Renal cortex interstitium (tissue), 11 donors: ENCODE data around the gene ANO2. TPM values are rescaled to one million over a fixed set of nuclear protein-coding genes. Genes with fewer than 3 reads are reported as not detected.
"Not testable (repeated sequence)": the region's sequence is repeated elsewhere in the genome, so short reads cannot be mapped to it uniquely, and the experiment has no call there.

Experiments used
- DNase-seq, 11 donors: peaks; one replicate each; pipeline ENCODE4 v3.0.0-alpha.2; 2013; ENCODE audit warnings: low read depth in 9 of 11, low spot score in 4 of 11; ENCODE audit errors: extremely low read depth in 1 of 11
- polyA plus RNA-seq, 3 donors: library from polyadenylated mRNA; unstranded; fragments of 120-200 nt; gene quantifications; one replicate each; pipeline ENCODE4 v1.2.1, GENCODE V29; 2013; ENCODE audit not compliant: insufficient read length in 3 of 3

Gene ANO2
- polyA plus RNA-seq, 3 donors = 3.1 to 5.6 (median 5.2) TPM

DNA sequence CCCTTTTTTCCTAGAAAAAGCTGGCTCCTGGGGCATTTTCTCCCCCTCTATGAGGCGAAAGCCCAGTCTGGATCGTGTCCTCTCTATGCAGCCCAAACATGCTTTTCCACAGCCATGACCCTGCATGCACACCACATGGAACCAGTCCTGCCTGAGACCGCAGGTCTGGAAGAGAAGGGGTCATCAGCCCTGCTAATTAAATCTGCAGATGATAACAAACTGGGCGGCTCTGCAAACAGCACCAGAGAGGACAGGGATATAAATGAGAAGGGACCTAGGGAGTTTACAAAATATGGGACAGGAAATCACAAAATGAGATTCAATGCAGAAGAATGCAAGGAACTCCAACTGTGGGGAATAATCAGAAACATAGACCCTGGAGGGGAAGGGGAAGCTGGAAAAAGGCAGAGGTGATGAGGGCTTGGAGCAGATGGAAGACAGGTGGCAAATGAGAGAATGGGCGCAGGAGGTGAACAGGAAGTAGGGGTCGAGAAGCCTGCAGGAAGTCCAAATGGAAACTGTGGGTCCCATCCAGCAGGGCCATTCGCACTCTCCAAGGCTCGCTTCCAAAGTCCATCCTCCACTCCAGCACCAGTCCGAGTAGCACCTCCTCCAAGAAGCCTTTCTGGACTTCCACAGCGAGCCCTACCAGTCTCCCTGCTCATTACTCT, 76.3 kb downstream of the ANO2 start:
- DNase-seq = peak in 3 of 11 donors; percentile 3 to 18 (median 17)

GRCh38 chr12:5865397-5865796, 79.7 kb downstream of the ANO2 start:
- DNase-seq = no peak

DNA sequence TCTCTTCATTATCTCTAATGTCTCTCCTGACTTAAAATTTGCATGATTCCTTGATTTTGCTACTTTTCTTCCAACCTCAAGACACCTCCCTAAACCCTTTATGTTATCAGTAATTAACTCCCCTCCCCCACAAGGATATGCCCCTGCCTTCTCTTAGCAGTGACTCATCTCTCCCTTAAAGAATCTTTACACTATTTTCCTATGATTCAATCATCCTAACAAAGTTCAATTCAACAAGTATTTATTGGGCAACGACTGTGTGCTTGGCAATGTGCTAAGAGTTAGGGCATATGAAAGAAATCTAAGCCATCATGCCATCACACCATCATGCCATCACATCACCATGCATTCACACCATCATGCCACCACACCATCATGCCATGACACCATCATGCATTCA, 80.1 kb downstream of the ANO2 start:
- DNase-seq = no peak

- no peak for DNase-seq
Observed at GRCh38 chr12:5864301-5864700, 80.8 kb downstream of the ANO2 start.

- DNase-seq = no peak
Observed at GRCh38 chr12:5861416-5861815, 83.6 kb downstream of the ANO2 start.

DNA sequence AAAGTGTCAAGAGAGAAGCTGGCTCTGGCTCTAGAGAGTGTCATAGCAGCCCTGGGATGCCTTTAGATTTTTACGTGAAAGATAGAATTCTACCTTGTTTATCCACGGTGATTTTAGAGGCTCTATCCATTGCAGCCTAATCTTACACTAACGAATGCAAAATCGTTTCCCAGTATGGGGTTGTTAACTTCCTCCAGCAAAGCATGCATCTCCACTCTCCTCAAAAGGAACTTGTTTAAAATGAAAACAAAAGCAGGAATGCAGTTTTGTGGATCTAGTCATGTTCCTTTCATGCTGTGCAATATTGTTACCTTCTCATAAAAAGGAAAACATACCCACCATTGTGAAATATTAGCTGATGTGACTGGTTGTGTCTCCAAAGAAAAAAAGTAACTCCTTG, 88.4 kb downstream of the ANO2 start:
- DNase-seq = no peak

DNA sequence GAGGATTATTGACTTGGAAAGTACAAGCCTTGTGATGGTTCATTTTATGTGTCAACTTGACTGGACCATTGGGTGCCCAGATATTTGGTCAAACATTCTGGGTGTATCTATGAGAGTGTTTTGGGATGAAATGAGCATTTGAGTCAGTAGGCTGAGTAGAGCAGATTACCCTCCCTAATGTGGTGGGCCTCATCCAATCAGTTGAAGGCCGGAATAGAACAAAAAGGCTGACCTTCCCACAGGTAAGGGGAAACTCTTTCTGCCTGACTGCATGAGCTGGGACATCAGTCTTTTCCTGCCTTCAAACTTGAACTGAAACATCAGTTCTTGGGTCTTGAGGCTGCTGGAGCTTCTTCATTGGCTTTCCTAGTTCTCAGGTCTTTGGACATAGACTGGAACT, 98.1 kb downstream of the ANO2 start:
- no peak for DNase-seq

DNA sequence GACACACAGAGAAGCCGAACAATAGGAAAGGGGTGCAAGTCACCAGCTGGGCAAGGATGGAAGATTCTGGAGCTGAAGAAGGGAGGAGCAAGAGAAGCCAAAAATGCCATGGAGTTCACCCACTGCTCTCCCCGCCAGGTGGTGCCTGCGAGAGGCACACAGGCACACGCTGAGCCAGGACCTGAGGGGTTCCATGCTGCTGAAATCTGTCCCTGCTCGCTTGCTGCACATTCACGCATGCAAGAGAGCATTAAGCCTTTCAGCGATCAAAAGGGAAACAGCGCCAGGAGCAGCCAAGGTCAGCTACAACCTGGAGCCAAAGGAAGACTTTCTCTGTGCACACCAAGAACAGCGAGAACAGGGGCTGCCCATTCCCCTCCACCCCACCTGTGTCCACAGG, 104.1 kb downstream of the ANO2 start:
- peak in 5 of 11 donors; percentile 3 to 18 (median 5) for DNase-seq

DNA sequence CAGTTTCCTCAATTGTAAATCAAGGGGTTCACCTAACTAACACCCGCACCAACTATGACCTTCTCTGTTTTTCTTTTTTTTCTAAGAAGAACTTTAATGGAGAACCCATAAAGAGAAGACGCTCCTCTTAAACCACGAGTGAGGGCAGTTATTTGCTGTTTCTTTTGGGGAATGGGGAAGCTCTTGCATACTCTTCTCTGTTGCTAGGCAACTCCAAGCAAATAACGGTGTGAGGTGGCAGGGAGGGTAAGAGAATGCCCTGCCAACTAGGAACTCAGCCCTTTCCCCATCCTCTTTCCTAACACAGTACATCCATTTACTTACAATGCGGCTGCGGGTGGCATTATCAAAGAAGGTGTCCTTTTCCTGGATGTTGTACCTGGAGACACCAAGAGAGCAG, 114.9 kb downstream of the ANO2 start:
- DNase-seq = no peak

DNA sequence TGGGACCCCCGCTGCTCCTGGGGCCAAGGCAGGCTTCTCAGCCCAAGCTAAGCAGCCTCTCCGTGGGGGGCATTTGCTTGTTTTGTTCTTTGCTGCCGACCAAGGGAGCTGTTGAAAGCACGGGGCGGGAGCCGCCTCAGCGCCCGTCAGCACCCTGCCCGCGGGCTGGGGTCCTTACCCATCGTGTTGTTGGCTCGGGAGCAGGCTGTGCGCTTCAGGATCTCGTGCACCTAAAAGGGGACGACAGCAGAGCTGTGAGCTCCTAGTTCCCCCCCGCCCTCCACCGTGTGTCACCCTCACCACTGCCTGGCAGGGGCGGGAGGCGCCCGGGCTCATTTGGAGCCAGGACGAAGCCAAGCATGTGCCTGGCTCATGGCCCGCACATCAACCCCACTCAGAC, 117.5 kb downstream of the ANO2 start:
- DNase-seq = no peak

DNA sequence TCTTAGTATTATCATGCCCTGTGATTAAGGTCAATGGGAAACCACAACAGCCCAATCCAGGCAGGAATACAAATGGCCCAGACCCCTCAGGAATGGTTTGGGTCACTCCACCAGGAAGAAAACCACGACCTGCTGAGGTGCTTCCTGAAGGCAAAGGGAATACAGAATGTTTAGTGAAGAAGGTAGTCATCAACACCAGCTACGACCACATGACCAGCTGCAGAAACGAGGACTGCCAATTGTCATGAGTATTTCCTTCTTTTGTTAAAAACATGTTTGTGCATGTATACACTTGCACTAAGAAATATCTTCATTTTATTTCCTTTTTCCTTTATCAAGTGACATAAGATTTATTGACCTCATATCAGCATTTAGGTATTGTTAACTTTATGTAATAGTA, 119.3 kb downstream of the ANO2 start:
- DNase-seq = not testable (repeated sequence)

DNA sequence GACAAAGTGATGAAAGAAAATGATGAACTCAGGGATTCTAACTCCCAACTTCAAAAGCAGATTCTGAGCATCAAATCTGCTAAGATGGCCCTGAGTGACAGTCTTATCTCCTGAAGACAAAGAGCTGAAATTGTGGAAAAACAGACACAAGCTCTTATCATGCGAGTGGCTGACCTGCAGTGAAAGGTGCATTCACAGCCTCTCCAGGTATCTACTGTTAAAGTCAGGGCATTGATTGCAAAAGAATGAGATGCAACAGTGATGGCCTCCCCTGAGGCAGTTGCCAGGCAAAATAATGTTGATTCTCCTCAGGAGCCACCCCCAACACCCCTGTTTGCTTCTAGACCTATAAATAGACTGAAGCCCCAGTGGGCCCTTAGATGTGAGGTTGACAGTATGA, 126.2 kb downstream of the ANO2 start:
- DNase-seq = not testable (repeated sequence)

- no peak for DNase-seq
Observed at GRCh38 chr12:5817246-5817645, 127.8 kb downstream of the ANO2 start.

DNA sequence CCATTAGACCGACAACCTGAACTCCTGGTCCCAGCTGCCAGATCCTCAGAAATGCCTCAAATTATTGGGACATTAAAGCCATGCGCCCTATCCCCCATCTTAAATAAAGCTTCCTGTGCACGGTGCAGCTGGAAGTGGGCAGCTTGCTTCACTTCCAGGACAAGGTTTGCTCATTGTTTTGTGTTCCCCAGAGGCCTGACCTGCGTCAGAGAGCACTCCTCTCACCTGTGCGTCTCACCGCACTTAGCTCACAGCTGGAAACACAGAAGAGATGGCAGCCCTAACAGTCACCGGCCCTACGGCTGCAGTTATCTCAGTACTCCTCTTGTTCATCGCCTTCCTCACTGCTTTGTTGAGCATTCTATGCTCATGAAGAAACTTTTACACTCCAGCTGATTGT, 135.5 kb downstream of the ANO2 start:
- no peak for DNase-seq

DNA sequence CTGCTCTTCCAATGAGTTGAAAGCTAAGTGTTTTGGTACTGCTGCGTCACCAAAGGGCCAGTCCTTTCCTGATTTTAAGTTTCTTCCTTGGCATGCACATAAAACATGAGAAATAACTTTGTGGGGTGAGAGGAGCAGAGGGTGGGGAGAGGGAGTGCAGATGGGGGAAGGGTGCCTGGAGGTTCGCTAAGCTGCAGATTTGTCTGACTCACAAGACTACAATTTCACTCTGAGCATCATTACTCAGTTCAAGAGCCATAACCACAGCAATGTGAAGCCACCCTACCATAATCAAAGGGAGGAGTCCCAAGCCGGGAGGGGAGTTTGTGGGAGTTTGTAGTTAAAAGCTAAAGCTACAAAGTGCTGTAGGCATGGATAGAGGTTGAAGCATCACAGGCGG, 136.1 kb downstream of the ANO2 start:
- peak in 7 of 11 donors; percentile 6 to 43 (median 27) for DNase-seq

DNA sequence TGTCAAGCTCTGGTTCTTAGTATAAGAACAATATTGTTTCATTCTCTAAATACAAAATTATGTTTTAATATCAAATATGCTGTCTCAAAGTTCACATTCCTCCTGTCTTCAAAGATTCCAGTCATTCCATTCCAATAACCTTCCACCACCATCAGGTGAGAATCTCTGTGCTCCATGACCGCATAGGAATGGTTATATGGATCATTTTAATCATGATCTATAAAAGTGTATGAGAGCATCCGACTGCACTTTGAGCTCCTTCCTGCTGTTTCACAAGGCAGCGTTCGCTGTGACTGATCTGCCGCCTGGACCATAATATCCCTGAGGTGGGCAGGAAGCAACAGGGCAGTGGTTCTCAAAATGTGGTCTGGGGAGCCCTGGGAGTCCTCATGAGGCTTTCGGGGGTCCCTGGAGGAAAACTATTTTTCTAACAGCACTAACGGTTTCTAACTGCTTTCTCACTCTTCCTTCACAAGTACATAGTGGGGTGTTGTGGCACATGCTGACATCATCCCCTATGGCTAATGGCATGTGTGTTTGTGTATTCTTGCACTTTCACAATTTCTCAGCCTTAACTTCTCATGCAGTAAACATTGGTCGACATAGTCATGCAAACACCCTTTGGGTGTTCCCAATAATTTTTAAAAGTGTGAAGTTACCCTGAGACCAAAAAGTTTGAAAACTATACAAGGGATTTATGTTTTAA, 137.4 kb downstream of the ANO2 start:
- DNase-seq = no peak

GRCh38 chr12:5807090-5807414, 138.0 kb downstream of the ANO2 start:
- no peak for DNase-seq

- DNase-seq = no peak
Observed at GRCh38 chr12:5806371-5807089, 138.5 kb downstream of the ANO2 start.

DNA sequence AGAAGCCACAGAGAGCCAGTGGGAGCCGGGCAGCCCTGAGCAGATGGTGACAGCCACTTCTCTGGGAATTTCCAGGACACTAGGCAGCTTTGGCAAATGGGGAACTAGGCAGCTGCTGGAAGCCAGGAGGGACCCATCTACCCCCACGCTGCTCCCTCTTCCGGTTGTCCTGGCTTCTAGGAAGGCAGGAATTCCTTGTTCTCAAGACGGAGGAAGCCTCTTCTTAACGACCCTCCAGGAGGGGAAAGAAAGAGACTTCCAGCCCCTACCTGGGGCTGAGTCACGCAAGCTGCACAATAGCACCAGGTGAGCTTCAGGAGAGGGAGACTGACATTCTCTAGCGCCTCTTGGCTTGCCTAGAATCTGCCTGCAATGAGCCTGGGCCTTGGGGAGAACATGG, 141.5 kb downstream of the ANO2 start:
- DNase-seq = no peak

GRCh38 chr12:5798242-5799015, 146.6 kb downstream of the ANO2 start:
- no peak for DNase-seq
